CD14-positive monocyte (primary cell): Measurements from ENCODE around the gene DPF3. TPM values are rescaled to one million over a fixed set of nuclear protein-coding genes. Genes with fewer than 3 reads are reported as not detected.

Experiments used
- DNase-seq, 3 donors: peaks; one replicate each; pipeline ENCODE4 v3.0.0-alpha.2; 2011 to 2022
- H2AFZ ChIP-seq: 2 replicates; pipeline ENCODE4 v1.6.0; 2012; ENCODE audit warnings: mild to moderate bottlenecking, low read depth, low read length, inconsistent platforms; ENCODE audit not compliant: insufficient read depth, poor library complexity, severe bottlenecking
- H3K27ac ChIP-seq, 2 donors: 1 replicate in 1 of 2; 2 replicates in 1 of 2; pipeline ENCODE4 v1.5.1; 2012 to 2013; ENCODE audit warnings: low read length in 2 of 2, control low read depth in 1 of 2, inconsistent platforms in 1 of 2, low read depth in 1 of 2, mild to moderate bottlenecking in 1 of 2
- H3K27me3 ChIP-seq, 2 donors: one replicate each; pipeline versions ENCODE4 v1.6.0 to v1.6.1; 2011 to 2013; ENCODE audit warnings: low read length in 2 of 2; ENCODE audit not compliant: control insufficient read depth in 2 of 2, insufficient read depth in 2 of 2
- H3K36me3 ChIP-seq, 2 donors: replicated peaks in 1 of 2; 1 replicate in 1 of 2; 2 replicates in 1 of 2; pipeline versions ENCODE4 v1.5.1 to v1.6.1; 2012 to 2013; ENCODE audit warnings: low read length in 2 of 2, control low read depth in 1 of 2, inconsistent platforms in 1 of 2, mild to moderate bottlenecking in 1 of 2; ENCODE audit not compliant: insufficient read depth in 2 of 2, control insufficient read depth in 1 of 2
- H3K4me1 ChIP-seq, 2 donors: 1 replicate in 1 of 2; 2 replicates in 1 of 2; pipeline versions ENCODE4 v1.5.1 to v1.6.1; 2012 to 2013; ENCODE audit warnings: low read length in 2 of 2, control low read depth in 1 of 2, inconsistent platforms in 1 of 2, mild to moderate bottlenecking in 1 of 2, moderate library complexity in 1 of 2; ENCODE audit not compliant: insufficient read depth in 2 of 2, control insufficient read depth in 1 of 2
- H3K4me2 ChIP-seq: replicated peaks from 2 replicates; pipeline ENCODE3; 2012; ENCODE audit warnings: low read length, moderate library complexity, mild to moderate bottlenecking; ENCODE audit not compliant: poor library complexity, severe bottlenecking; ENCODE audit errors: extremely low read depth
- H3K4me3 ChIP-seq, 3 experiments: fragments of 200-600 bp in 1 of 3; sonication (generic) in 1 of 3; replicated peaks in 1 of 3; 1 replicate in 2 of 3; 2 replicates in 1 of 3; pipeline ENCODE4 v1.5.1; 2011 to 2013; ENCODE audit warnings: low read length in 3 of 3, mild to moderate bottlenecking in 3 of 3, control low read depth in 2 of 3, low read depth in 2 of 3, inconsistent platforms in 1 of 3, moderate library complexity in 1 of 3
- H3K79me2 ChIP-seq: 2 replicates; pipeline ENCODE4 v1.6.0; 2012; ENCODE audit warnings: mild to moderate bottlenecking, control low read depth, inconsistent platforms, low read length, moderate library complexity; ENCODE audit not compliant: insufficient read depth
- H3K9ac ChIP-seq: 2 replicates; pipeline ENCODE4 v1.6.0; 2017; ENCODE audit warnings: low read length, mild to moderate bottlenecking; ENCODE audit not compliant: insufficient read depth, poor library complexity, severe bottlenecking
- H3K9me3 ChIP-seq, 2 donors: replicated peaks in 1 of 2; 1 replicate in 1 of 2; 2 replicates in 1 of 2; pipeline versions ENCODE4 v1.5.1 to v1.6.1; 2012 to 2013; ENCODE audit warnings: low read length in 2 of 2, control low read depth in 1 of 2; ENCODE audit not compliant: control insufficient read depth in 1 of 2, insufficient read depth in 1 of 2
- H4K20me1 ChIP-seq: 2 replicates; pipeline ENCODE4 v1.6.0; 2012; ENCODE audit warnings: mild to moderate bottlenecking, low read length, control low read depth, moderate library complexity; ENCODE audit not compliant: insufficient read depth
- H3K27ac Mint-ChIP-seq, 7 donors: one replicate each; pipeline ENCODE4 v1.8.0; 2020; ENCODE audit warnings: mild to moderate bottlenecking in 7 of 7, mixed read lengths in 7 of 7, moderate library complexity in 6 of 7, inconsistent platforms in 2 of 7
- H3K27me3 Mint-ChIP-seq, 3 donors: one replicate each; pipeline ENCODE4 v1.8.0; 2021 to 2022; ENCODE audit warnings: low read depth in 3 of 3, mild to moderate bottlenecking in 3 of 3, mixed read lengths in 3 of 3, moderate library complexity in 3 of 3, inconsistent platforms in 1 of 3
- H3K36me3 Mint-ChIP-seq, 2 donors: one replicate each; pipeline ENCODE4 v1.8.0; 2020; ENCODE audit warnings: mixed read lengths in 2 of 2, inconsistent platforms in 1 of 2, mild to moderate bottlenecking in 1 of 2
- H3K4me1 Mint-ChIP-seq: one replicate; pipeline ENCODE4 v1.8.0; 2020; ENCODE audit warnings: mild to moderate bottlenecking, mixed read lengths
- H3K4me3 Mint-ChIP-seq, 2 donors: one replicate each; pipeline ENCODE4 v1.8.0; 2020; ENCODE audit warnings: mild to moderate bottlenecking in 2 of 2, mixed read lengths in 2 of 2, moderate library complexity in 1 of 2
- H3K9me3 Mint-ChIP-seq, 7 donors: one replicate each; pipeline ENCODE4 v1.8.0; 2020 to 2022; ENCODE audit warnings: mixed read lengths in 7 of 7, mild to moderate bottlenecking in 6 of 7, moderate library complexity in 6 of 7, inconsistent platforms in 2 of 7
- WGBS: methylation state at CpG from one replicate; pipeline ENCODE4 v1.1.5; 2013; ENCODE audit warnings: missing lambda C conversion rate; ENCODE audit not compliant: insufficient coverage; 5-methylcytosine and 5-hydroxymethylcytosine counted together
- intact Hi-C, 2 donors: fragments of 100-400 bp; cut with micrococcal nuclease; formaldehyde crosslinking; loops; one replicate each; pipeline versions ENCODE4 v1.15.0 to v1.15.1; 2023
- polyA plus RNA-seq, 3 donors: library from polyadenylated mRNA; depleted of rRNA in 1 of 3; unstranded in 2 of 3; stranded (reverse) in 1 of 3; fragments of 300-500 nt in 2 of 3; fragments of >200 nt in 1 of 3; fragmentation: Illumina TruSeq in 2 of 3; gene quantifications; 1 replicate in 2 of 3; 2 replicates in 1 of 3; pipeline ENCODE4 v1.2.3, GENCODE V29; 2012 to 2021
- TF ChIP-seq, protein P1 (sequence below): fragments of 200-600 bp; IDR thresholded peaks from one replicate; pipeline ENCODE4 v1.8.0; 2022; ENCODE audit warnings: antibody characterized with exemption, mild to moderate bottlenecking

Gene DPF3
- polyA plus RNA-seq, 3 donors = 0.33 to 0.39 TPM; not detected in 1

DNA sequence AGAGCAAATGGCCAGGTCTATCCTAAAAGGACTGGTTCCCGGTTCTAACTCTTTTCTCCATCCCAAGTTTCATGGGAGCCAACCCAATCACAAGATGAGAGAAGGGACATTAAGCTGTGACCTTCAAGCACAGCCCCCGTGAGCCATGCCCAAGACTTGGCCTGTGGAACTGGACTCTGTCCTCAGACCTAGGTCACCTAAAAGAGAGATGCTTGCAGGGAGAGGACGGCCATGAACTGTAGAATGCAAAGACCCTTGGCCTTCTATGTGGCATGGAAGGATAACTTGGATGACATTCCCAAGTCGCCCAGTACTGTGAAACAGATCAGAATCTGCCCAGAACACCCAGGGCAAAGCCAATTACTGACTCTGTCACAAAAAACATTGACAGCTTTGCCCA, 263.5 kb downstream of the DPF3 start:
- Mint-ChIP-seq H3K4me3 (no peak overlapping the region), H3K27me3 (peaks cover 5 to 10% (median 8%) of the 10 kb centered on the region in 3 donors), H3K36me3 (no peaks in the 10 kb centered on the region), H3K9me3 (peaks cover 0 to 10% (median 2%) of the 10 kb centered on the region in 7 donors), H3K27ac (no peak overlapping the region), H3K4me1 (no peaks in the 10 kb centered on the region)
- H3K4me2 ChIP-seq = no peak overlapping the region
- no peak overlapping the region for H2AFZ ChIP-seq
- no peak overlapping the region for H3K27ac ChIP-seq
- intact Hi-C loops = no loop called here
- no peaks in the 10 kb centered on the region for H4K20me1 ChIP-seq
- H3K4me1 ChIP-seq = no peaks in the 10 kb centered on the region
- H3K4me3 ChIP-seq = no peak overlapping the region
- no peak for DNase-seq
- no peak overlapping the region for H3K9ac ChIP-seq
- H3K79me2 ChIP-seq = no peaks in the 10 kb centered on the region
- TF ChIP-seq, protein P1, sequence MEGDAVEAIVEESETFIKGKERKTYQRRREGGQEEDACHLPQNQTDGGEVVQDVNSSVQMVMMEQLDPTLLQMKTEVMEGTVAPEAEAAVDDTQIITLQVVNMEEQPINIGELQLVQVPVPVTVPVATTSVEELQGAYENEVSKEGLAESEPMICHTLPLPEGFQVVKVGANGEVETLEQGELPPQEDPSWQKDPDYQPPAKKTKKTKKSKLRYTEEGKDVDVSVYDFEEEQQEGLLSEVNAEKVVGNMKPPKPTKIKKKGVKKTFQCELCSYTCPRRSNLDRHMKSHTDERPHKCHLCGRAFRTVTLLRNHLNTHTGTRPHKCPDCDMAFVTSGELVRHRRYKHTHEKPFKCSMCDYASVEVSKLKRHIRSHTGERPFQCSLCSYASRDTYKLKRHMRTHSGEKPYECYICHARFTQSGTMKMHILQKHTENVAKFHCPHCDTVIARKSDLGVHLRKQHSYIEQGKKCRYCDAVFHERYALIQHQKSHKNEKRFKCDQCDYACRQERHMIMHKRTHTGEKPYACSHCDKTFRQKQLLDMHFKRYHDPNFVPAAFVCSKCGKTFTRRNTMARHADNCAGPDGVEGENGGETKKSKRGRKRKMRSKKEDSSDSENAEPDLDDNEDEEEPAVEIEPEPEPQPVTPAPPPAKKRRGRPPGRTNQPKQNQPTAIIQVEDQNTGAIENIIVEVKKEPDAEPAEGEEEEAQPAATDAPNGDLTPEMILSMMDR = no peak
- peaks cover 0 to 2% of the 10 kb centered on the region in 2 donors for H3K27me3 ChIP-seq
- WGBS = 94% methylated on average over 2 of the region's 4 CpGs
- H3K36me3 ChIP-seq = no peaks in the 10 kb centered on the region
- no peaks in the 10 kb centered on the region for H3K9me3 ChIP-seq

DNA sequence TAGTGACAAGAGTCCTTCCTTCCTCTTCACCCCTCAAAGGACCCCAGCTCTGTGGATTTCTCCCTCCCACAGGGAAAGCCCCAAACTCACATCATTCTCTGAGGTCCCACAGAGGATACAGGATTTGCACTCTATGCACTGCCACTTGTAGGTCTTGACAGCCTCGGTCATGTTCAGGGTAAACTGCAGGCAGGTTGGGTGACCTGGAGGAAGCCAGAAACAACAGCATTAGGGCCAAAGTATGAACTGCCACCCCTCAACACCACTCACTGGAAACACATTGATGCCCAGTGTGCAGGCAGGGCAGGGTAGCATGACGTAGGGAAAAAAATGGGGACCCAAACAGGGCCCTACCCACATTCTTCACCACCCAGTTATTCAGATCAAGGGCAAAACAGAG, 264.4 kb downstream of the DPF3 start:
- intact Hi-C loops = no loop called here
- Mint-ChIP-seq H3K4me1 (no peaks in the 10 kb centered on the region), H3K4me3 (no peak overlapping the region), H3K27me3 (peaks cover 2 to 10% (median 8%) of the 10 kb centered on the region in 3 donors), H3K9me3 (peaks cover 0 to 11% (median 2%) of the 10 kb centered on the region in 7 donors), H3K36me3 (no peaks in the 10 kb centered on the region), H3K27ac (no peak overlapping the region)
- no peaks in the 10 kb centered on the region for H3K9me3 ChIP-seq
- H3K4me3 ChIP-seq = no peak overlapping the region
- H4K20me1 ChIP-seq = no peaks in the 10 kb centered on the region
- TF ChIP-seq, protein P1 = no peak
- H3K4me1 ChIP-seq = no peaks in the 10 kb centered on the region
- no peaks in the 10 kb centered on the region for H3K36me3 ChIP-seq
- H3K27ac ChIP-seq = no peak overlapping the region
- no CpG with 5 or more reads among the region's 2 CpGs for WGBS
- H3K79me2 ChIP-seq = no peaks in the 10 kb centered on the region
- H3K4me2 ChIP-seq = no peak overlapping the region
- H3K9ac ChIP-seq = no peak overlapping the region
- DNase-seq = no peak
- no peak overlapping the region for H2AFZ ChIP-seq
- H3K27me3 ChIP-seq = peaks cover 0 to 2% of the 10 kb centered on the region in 2 donors
